ENCODE data around the gene BAHCC1.

BAHCC1 gene

GRCh38 chr17:81461607-81462500 is 66.6 kb downstream of the BAHCC1 start:
- no peak for DNase-seq (ENCODE audit: low read depth, low spot score)

GRCh38 chr17:81462506-81463125 is 67.4 kb downstream of the BAHCC1 start:
- no peak for DNase-seq (ENCODE audit: low read depth, low spot score)

GRCh38 chr17:81463506-81463905 is 68.2 kb downstream of the BAHCC1 start:
- DNase-seq (ENCODE audit: low read depth, low spot score) = no peak

- no peak for DNase-seq (ENCODE audit: low read depth, low spot score)
Observed at GRCh38 chr17:81464586-81464985, 69.3 kb downstream of the BAHCC1 start.

- no peak for DNase-seq (ENCODE audit: low read depth, low spot score)
Observed at GRCh38 chr17:81465910-81466309, 70.7 kb downstream of the BAHCC1 start.

- no peak for DNase-seq (ENCODE audit: low read depth, low spot score)
Observed at GRCh38 chr17:81466564-81467472, 71.6 kb downstream of the BAHCC1 start.

- no peak for DNase-seq (ENCODE audit: low read depth, low spot score)
Observed at GRCh38 chr17:81468111-81468769, 73.0 kb downstream of the BAHCC1 start.

- DNase-seq (ENCODE audit: low read depth, low spot score) = no peak
Observed at GRCh38 chr17:81468770-81469121, 73.5 kb downstream of the BAHCC1 start.

- no peak for DNase-seq (ENCODE audit: low read depth, low spot score)
Observed at GRCh38 chr17:81469266-81469665, 74.0 kb downstream of the BAHCC1 start.

GRCh38 chr17:81470270-81470943 is 75.2 kb downstream of the BAHCC1 start:
- DNase-seq (ENCODE audit: low read depth, low spot score) = no peak

GRCh38 chr17:81470944-81471817 is 75.9 kb downstream of the BAHCC1 start:
- DNase-seq (ENCODE audit: low read depth, low spot score) = no peak

GRCh38 chr17:81471818-81472456 is 76.7 kb downstream of the BAHCC1 start:
- DNase-seq (ENCODE audit: low read depth, low spot score) = no peak

- DNase-seq (ENCODE audit: low read depth, low spot score) = no peak
Observed at GRCh38 chr17:81473019-81473418, 77.8 kb downstream of the BAHCC1 start.

GRCh38 chr17:81474958-81475357 is 79.7 kb downstream of the BAHCC1 start:
- no peak for DNase-seq (ENCODE audit: low read depth, low spot score)

- no peak for DNase-seq (ENCODE audit: low read depth, low spot score)
Observed at GRCh38 chr17:81476097-81476496, 80.8 kb downstream of the BAHCC1 start.

- DNase-seq (ENCODE audit: low read depth, low spot score) = no peak
Observed at GRCh38 chr17:81476635-81477034, 81.4 kb downstream of the BAHCC1 start.

- no peak for DNase-seq (ENCODE audit: low read depth, low spot score)
Observed at GRCh38 chr17:81477173-81477572, 81.9 kb downstream of the BAHCC1 start.

GRCh38 chr17:81478119-81478518 is 82.9 kb downstream of the BAHCC1 start:
- no peak for DNase-seq (ENCODE audit: low read depth, low spot score)

Measured in ELF-1 (cell line).